ENCODE data around the gene FAM234A.

FAM234A gene

GRCh38 chr16:293043-293775, 58.6 kb downstream of the FAM234A start:
- H3K27ac ChIP-seq (ENCODE audit: low read depth, low read length) = no peak overlapping the region
- no peak overlapping the region for H3K9ac ChIP-seq (ENCODE audit: low read length in 5 of 5)
- H3K4me3 ChIP-seq (ENCODE audit: low read depth in 1 of 5, low read length in 5 of 5) = no peak overlapping the region
- H3K9me3 ChIP-seq (ENCODE audit: control insufficient read depth in 5 of 5, low read length in 5 of 5) = no peaks in the 10 kb centered on the region
- H3K27me3 ChIP-seq (ENCODE audit: control insufficient read depth in 5 of 5, insufficient read depth in 4 of 5, low read length in 5 of 5) = no peaks in the 10 kb centered on the region
- H3K4me1 ChIP-seq (ENCODE audit: control insufficient read depth in 5 of 5, insufficient read depth in 5 of 5, low read length in 5 of 5) = no peaks in the 10 kb centered on the region
- peaks cover 0 to 81% (median 69%) of the 10 kb centered on the region in 5 donors for H3K36me3 ChIP-seq (ENCODE audit: control insufficient read depth in 5 of 5, insufficient read depth in 5 of 5, low read length in 5 of 5)

GRCh38 chr16:296276-296675, 61.7 kb downstream of the FAM234A start:
- no peaks in the 10 kb centered on the region for H3K9me3 ChIP-seq (ENCODE audit: control insufficient read depth in 5 of 5, low read length in 5 of 5)
- no peak overlapping the region for H3K9ac ChIP-seq (ENCODE audit: low read length in 5 of 5)
- no peaks in the 10 kb centered on the region for H3K4me1 ChIP-seq (ENCODE audit: control insufficient read depth in 5 of 5, insufficient read depth in 5 of 5, low read length in 5 of 5)
- H3K27ac ChIP-seq (ENCODE audit: low read depth, low read length) = no peak overlapping the region
- H3K36me3 ChIP-seq (ENCODE audit: control insufficient read depth in 5 of 5, insufficient read depth in 5 of 5, low read length in 5 of 5) = peaks cover 0 to 55% (median 44%) of the 10 kb centered on the region in 5 donors
- no peaks in the 10 kb centered on the region for H3K27me3 ChIP-seq (ENCODE audit: control insufficient read depth in 5 of 5, insufficient read depth in 4 of 5, low read length in 5 of 5)
- H3K4me3 ChIP-seq (ENCODE audit: low read depth in 1 of 5, low read length in 5 of 5) = no peak overlapping the region

GRCh38 chr16:296806-297510, 62.3 kb downstream of the FAM234A start:
- no peak overlapping the region for H3K27ac ChIP-seq (ENCODE audit: low read depth, low read length)
- H3K9ac ChIP-seq (ENCODE audit: low read length in 5 of 5) = no peak overlapping the region
- peaks cover 0 to 55% (median 41%) of the 10 kb centered on the region in 5 donors for H3K36me3 ChIP-seq (ENCODE audit: control insufficient read depth in 5 of 5, insufficient read depth in 5 of 5, low read length in 5 of 5)
- H3K4me3 ChIP-seq (ENCODE audit: low read depth in 1 of 5, low read length in 5 of 5) = no peak overlapping the region
- H3K27me3 ChIP-seq (ENCODE audit: control insufficient read depth in 5 of 5, insufficient read depth in 4 of 5, low read length in 5 of 5) = no peaks in the 10 kb centered on the region
- H3K4me1 ChIP-seq (ENCODE audit: control insufficient read depth in 5 of 5, insufficient read depth in 5 of 5, low read length in 5 of 5) = no peaks in the 10 kb centered on the region
- H3K9me3 ChIP-seq (ENCODE audit: control insufficient read depth in 5 of 5, low read length in 5 of 5) = no peaks in the 10 kb centered on the region

GRCh38 chr16:297832-298231, 63.2 kb downstream of the FAM234A start:
- H3K36me3 ChIP-seq (ENCODE audit: control insufficient read depth in 5 of 5, insufficient read depth in 5 of 5, low read length in 5 of 5) = peaks cover 0 to 55% (median 41%) of the 10 kb centered on the region in 5 donors

GRCh38 chr16:301235-301634, 66.6 kb downstream of the FAM234A start:
- Histone ChIP-seq H3K36me3 (ENCODE audit: control insufficient read depth in 5 of 5, insufficient read depth in 5 of 5, low read length in 5 of 5) (peaks cover 0 to 58% (median 44%) of the 10 kb centered on the region in 5 donors), H3K9me3 (ENCODE audit: control insufficient read depth in 5 of 5, low read length in 5 of 5) (no peaks in the 10 kb centered on the region), H3K27ac (ENCODE audit: low read depth, low read length) (no peak overlapping the region), H3K27me3 (ENCODE audit: control insufficient read depth in 5 of 5, insufficient read depth in 4 of 5, low read length in 5 of 5) (no peaks in the 10 kb centered on the region), H3K4me3 (ENCODE audit: low read depth in 1 of 5, low read length in 5 of 5) (no peak overlapping the region), H3K4me1 (ENCODE audit: control insufficient read depth in 5 of 5, insufficient read depth in 5 of 5, low read length in 5 of 5) (no peaks in the 10 kb centered on the region), H3K9ac (ENCODE audit: low read length in 5 of 5) (no peak overlapping the region)

More at GRCh38 chr16:297832-298231, 63.2 kb downstream of the FAM234A start:
- Histone ChIP-seq H3K9me3 (ENCODE audit: control insufficient read depth in 5 of 5, low read length in 5 of 5) (no peaks in the 10 kb centered on the region), H3K27me3 (ENCODE audit: control insufficient read depth in 5 of 5, insufficient read depth in 4 of 5, low read length in 5 of 5) (no peaks in the 10 kb centered on the region), H3K4me3 (ENCODE audit: low read depth in 1 of 5, low read length in 5 of 5) (no peak overlapping the region), H3K9ac (ENCODE audit: low read length in 5 of 5) (no peak overlapping the region), H3K4me1 (ENCODE audit: control insufficient read depth in 5 of 5, insufficient read depth in 5 of 5, low read length in 5 of 5) (no peaks in the 10 kb centered on the region), H3K27ac (ENCODE audit: low read depth, low read length) (no peak overlapping the region)

- H3K36me3 ChIP-seq (ENCODE audit: control insufficient read depth in 5 of 5, insufficient read depth in 5 of 5, low read length in 5 of 5) = peaks cover 0 to 58% (median 43%) of the 10 kb centered on the region in 5 donors
- H3K9me3 ChIP-seq (ENCODE audit: control insufficient read depth in 5 of 5, low read length in 5 of 5) = no peaks in the 10 kb centered on the region
- no peaks in the 10 kb centered on the region for H3K27me3 ChIP-seq (ENCODE audit: control insufficient read depth in 5 of 5, insufficient read depth in 4 of 5, low read length in 5 of 5)
- no peak overlapping the region for H3K4me3 ChIP-seq (ENCODE audit: low read depth in 1 of 5, low read length in 5 of 5)
- H3K9ac ChIP-seq (ENCODE audit: low read length in 5 of 5) = no peak overlapping the region
- no peaks in the 10 kb centered on the region for H3K4me1 ChIP-seq (ENCODE audit: control insufficient read depth in 5 of 5, insufficient read depth in 5 of 5, low read length in 5 of 5)
- H3K27ac ChIP-seq (ENCODE audit: low read depth, low read length) = no peak overlapping the region
Measured at GRCh38 chr16:301950-302349, 67.3 kb downstream of the FAM234A start.

- H3K27ac ChIP-seq (ENCODE audit: low read depth, low read length) = no peak overlapping the region
- no peak overlapping the region for H3K4me3 ChIP-seq (ENCODE audit: low read depth in 1 of 5, low read length in 5 of 5)
- no peaks in the 10 kb centered on the region for H3K9me3 ChIP-seq (ENCODE audit: control insufficient read depth in 5 of 5, low read length in 5 of 5)
- H3K27me3 ChIP-seq (ENCODE audit: control insufficient read depth in 5 of 5, insufficient read depth in 4 of 5, low read length in 5 of 5) = no peaks in the 10 kb centered on the region
- no peaks in the 10 kb centered on the region for H3K4me1 ChIP-seq (ENCODE audit: control insufficient read depth in 5 of 5, insufficient read depth in 5 of 5, low read length in 5 of 5)
- no peak overlapping the region for H3K9ac ChIP-seq (ENCODE audit: low read length in 5 of 5)
- H3K36me3 ChIP-seq (ENCODE audit: control insufficient read depth in 5 of 5, insufficient read depth in 5 of 5, low read length in 5 of 5) = peaks cover 0 to 63% (median 48%) of the 10 kb centered on the region in 5 donors
Measured at GRCh38 chr16:303760-304505, 69.3 kb downstream of the FAM234A start.

- Histone ChIP-seq H3K9ac (ENCODE audit: low read length in 5 of 5) (no peak overlapping the region), H3K4me1 (ENCODE audit: control insufficient read depth in 5 of 5, insufficient read depth in 5 of 5, low read length in 5 of 5) (peaks cover 0 to 2% (median 0%) of the 10 kb centered on the region in 5 donors), H3K9me3 (ENCODE audit: control insufficient read depth in 5 of 5, low read length in 5 of 5) (no peaks in the 10 kb centered on the region), H3K27me3 (ENCODE audit: control insufficient read depth in 5 of 5, insufficient read depth in 4 of 5, low read length in 5 of 5) (no peaks in the 10 kb centered on the region), H3K4me3 (ENCODE audit: low read depth in 1 of 5, low read length in 5 of 5) (no peak overlapping the region), H3K27ac (ENCODE audit: low read depth, low read length) (no peak overlapping the region), H3K36me3 (ENCODE audit: control insufficient read depth in 5 of 5, insufficient read depth in 5 of 5, low read length in 5 of 5) (peaks cover 0 to 77% (median 58%) of the 10 kb centered on the region in 5 donors)
Measured at GRCh38 chr16:305916-306626, 71.5 kb downstream of the FAM234A start.

GRCh38 chr16:306911-307370, 72.3 kb downstream of the FAM234A start:
- Histone ChIP-seq H3K9me3 (ENCODE audit: control insufficient read depth in 5 of 5, low read length in 5 of 5) (no peaks in the 10 kb centered on the region), H3K4me1 (ENCODE audit: control insufficient read depth in 5 of 5, insufficient read depth in 5 of 5, low read length in 5 of 5) (peaks cover 0 to 2% (median 0%) of the 10 kb centered on the region in 5 donors), H3K27ac (ENCODE audit: low read depth, low read length) (no peak overlapping the region), H3K4me3 (ENCODE audit: low read depth in 1 of 5, low read length in 5 of 5) (no peak overlapping the region), H3K9ac (ENCODE audit: low read length in 5 of 5) (no peak overlapping the region), H3K27me3 (ENCODE audit: control insufficient read depth in 5 of 5, insufficient read depth in 4 of 5, low read length in 5 of 5) (no peaks in the 10 kb centered on the region), H3K36me3 (ENCODE audit: control insufficient read depth in 5 of 5, insufficient read depth in 5 of 5, low read length in 5 of 5) (peaks cover 0 to 72% (median 59%) of the 10 kb centered on the region in 5 donors)
